Esophagus squamous epithelium (tissue), 5 donors: Measurements from ENCODE around the gene ZNF654. TPM values are rescaled to one million over a fixed set of nuclear protein-coding genes. Genes with fewer than 3 reads are reported as not detected.
"Not testable (repeated sequence)": the region's sequence is repeated elsewhere in the genome, so short reads cannot be mapped to it uniquely, and the experiment has no call there.

Experiments used
- DNase-seq: peaks from one replicate; lab custom pipeline; 2025; lab: John Stamatoyannopoulos, UW
- H3K27ac ChIP-seq, 4 donors: fragments of 200-600 bp; sonication (generic); one replicate each; pipeline ENCODE4 v1.5.1; 2016 to 2019; ENCODE audit warnings: mild to moderate bottlenecking in 1 of 4
- H3K27me3 ChIP-seq, 4 donors: fragments of 200-600 bp; sonication (generic); 1 replicate in 3 of 4; 2 replicates in 1 of 4; pipeline versions ENCODE4 v1.5.1 to v1.6.0; 2017 to 2021; ENCODE audit warnings: antibody characterized with exemption in 1 of 4
- H3K36me3 ChIP-seq, 3 donors: fragments of 200-600 bp; sonication (generic); one replicate each; pipeline ENCODE4 v1.5.1; 2016 to 2019
- H3K4me1 ChIP-seq, 3 donors: fragments of 200-600 bp; sonication (generic); one replicate each; pipeline ENCODE4 v1.5.1; 2017 to 2019
- H3K4me3 ChIP-seq, 4 donors: fragments of 200-600 bp; sonication (generic); 1 replicate in 3 of 4; 2 replicates in 1 of 4; pipeline ENCODE4 v1.5.1; 2016 to 2019; ENCODE audit warnings: mild to moderate bottlenecking in 2 of 4, moderate library complexity in 1 of 4
- H3K9me3 ChIP-seq, 3 donors: fragments of 200-600 bp; sonication (generic); one replicate each; pipeline ENCODE4 v1.5.1; 2016 to 2019
- POLR2A ChIP-seq, 4 donors: fragments of 450-650 bp; IDR thresholded peaks; one replicate each; pipeline ENCODE4 v1.6.1; 2017; ENCODE audit warnings: antibody characterized with exemption in 4 of 4, mild to moderate bottlenecking in 4 of 4, moderate library complexity in 3 of 4
- WGBS, 2 donors: methylation state at CpG; one replicate each; pipeline ENCODE4 v1.1.5; 2018; 5-methylcytosine and 5-hydroxymethylcytosine counted together
- intact Hi-C: fragments of 100-400 bp; cut with DNase I; formaldehyde crosslinking; loops from one replicate; pipeline ENCODE4 v1.15.0; 2022
- total RNA-seq, 4 donors: library from RNA; depleted of rRNA; stranded (reverse); fragments of >200 nt; gene quantifications; one replicate each; pipeline ENCODE4 v1.1.0, GENCODE V29; 2016
- TF ChIP-seq, protein P1 (sequence below), 6 experiments: fragments of 450-650 bp in 4 of 6; fragments of 200-600 bp in 2 of 6; sonication (generic) in 2 of 6; IDR thresholded peaks; one replicate each; pipeline ENCODE4 v1.5.1; 2016 to 2019; ENCODE audit warnings: antibody characterized with exemption in 6 of 6, mild to moderate bottlenecking in 4 of 6, moderate library complexity in 4 of 6
- donor health status: DM: yes; HTN: yes; CAD: no.

Gene ZNF654
- total RNA-seq, 4 donors from 2014 or later: 8.4 to 16.4 (median 10.1) TPM

DNA sequence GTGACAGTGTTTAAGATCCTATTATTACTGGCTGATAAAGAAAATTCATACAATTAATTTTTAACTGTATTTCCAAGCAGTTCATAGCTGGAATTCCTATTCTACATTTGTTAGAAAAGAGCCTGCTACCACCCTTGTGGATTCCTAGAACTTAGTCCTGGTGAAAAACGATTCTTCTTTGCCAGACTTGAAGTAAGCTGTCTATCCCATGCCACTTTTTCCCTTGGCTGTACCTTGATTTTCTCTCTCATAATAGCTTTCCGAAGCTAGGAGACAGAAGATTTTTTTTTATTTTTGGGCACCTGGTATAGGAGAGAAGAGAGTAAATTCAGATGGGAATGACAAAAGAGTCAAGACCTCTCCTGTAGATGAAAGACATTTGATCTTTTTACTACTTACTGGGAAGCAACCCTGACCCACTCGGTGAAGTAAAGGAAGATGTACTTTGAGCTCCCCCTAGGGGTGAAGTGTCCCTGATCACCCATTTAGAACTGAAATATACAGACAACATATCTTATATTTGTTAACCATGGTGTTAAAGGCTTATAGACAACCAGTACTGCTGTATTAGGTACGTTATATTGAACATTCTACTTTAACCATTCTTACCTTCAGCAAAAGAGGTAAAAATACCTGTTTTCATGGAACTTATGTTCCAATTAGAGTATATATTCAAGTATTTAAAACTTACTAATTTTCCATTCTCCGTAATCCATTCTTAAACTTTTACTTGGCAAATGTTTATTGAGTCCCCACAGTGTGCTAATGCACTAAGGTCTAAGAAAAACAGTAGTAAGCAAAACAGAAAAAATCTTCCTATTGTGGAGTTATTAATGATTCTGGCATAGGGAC lies 54.5 kb downstream of the ZNF654 start:
- no peak overlapping the region for H3K4me3 ChIP-seq
- H3K27ac ChIP-seq: no peak overlapping the region
- H3K9me3 ChIP-seq: no peaks in the 10 kb centered on the region
- no peaks in the 10 kb centered on the region for H3K27me3 ChIP-seq
- TF ChIP-seq, protein P1, sequence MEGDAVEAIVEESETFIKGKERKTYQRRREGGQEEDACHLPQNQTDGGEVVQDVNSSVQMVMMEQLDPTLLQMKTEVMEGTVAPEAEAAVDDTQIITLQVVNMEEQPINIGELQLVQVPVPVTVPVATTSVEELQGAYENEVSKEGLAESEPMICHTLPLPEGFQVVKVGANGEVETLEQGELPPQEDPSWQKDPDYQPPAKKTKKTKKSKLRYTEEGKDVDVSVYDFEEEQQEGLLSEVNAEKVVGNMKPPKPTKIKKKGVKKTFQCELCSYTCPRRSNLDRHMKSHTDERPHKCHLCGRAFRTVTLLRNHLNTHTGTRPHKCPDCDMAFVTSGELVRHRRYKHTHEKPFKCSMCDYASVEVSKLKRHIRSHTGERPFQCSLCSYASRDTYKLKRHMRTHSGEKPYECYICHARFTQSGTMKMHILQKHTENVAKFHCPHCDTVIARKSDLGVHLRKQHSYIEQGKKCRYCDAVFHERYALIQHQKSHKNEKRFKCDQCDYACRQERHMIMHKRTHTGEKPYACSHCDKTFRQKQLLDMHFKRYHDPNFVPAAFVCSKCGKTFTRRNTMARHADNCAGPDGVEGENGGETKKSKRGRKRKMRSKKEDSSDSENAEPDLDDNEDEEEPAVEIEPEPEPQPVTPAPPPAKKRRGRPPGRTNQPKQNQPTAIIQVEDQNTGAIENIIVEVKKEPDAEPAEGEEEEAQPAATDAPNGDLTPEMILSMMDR (IDR thresholded peaks at IDR 0.05): peak in 5 of 6 experiments; percentile 58 to 69 (median 64)
- no peak for TF ChIP-seq POLR2A (IDR thresholded peaks at IDR 0.05)
- peaks cover 0 to 6% (median 0%) of the 10 kb centered on the region in 3 donors for H3K4me1 ChIP-seq
- 46 to 50% methylated on average over 4 to 5 of the region's 5 CpGs for WGBS, 2 donors
- DNase-seq: no peak
- intact Hi-C loops: no loop called here
- H3K36me3 ChIP-seq: peaks cover 0 to 33% (median 0%) of the 10 kb centered on the region in 3 donors

DNA sequence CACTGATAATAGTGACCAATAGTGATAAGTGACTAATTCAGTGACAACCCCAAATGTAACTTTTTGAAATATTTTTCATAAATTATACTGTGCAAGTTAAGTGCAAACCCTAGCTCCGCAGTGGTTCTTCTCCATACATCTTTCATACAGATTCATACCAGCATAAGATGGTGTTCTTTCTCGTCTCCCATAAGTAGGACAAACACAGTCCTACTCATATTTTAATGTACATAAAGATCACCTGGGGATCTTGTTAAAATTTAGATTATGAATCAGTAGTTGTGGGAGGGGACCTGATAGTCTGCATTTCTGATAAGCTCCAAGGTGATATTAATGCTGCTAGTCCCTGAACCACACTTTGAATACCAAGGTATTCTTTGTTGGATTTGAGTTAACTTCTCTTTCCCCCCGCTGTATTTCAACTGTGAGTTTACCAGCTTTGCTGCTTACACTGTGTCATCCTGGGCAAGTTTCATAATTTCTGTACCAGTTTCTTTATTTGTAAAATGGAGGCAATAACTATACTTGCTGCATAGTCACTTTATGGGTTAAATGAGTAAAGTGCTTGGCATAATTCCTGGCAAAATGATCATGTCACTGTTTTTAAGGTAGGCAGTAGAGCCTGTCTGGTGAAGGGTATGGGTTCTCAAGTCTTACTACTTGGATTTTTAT lies 56.0 kb downstream of the ZNF654 start:
- Histone ChIP-seq H3K36me3 (peaks cover 0 to 34% (median 0%) of the 10 kb centered on the region in 3 donors), H3K4me3 (no peak overlapping the region), H3K27me3 (no peaks in the 10 kb centered on the region), H3K9me3 (no peaks in the 10 kb centered on the region), H3K4me1 (peaks cover 0 to 1% (median 0%) of the 10 kb centered on the region in 3 donors), H3K27ac (no peak overlapping the region)
- intact Hi-C loops: no loop called here
- WGBS, 2 donors: 83 to 89% methylated on average over 3 of the region's 3 CpGs
- DNase-seq: no peak
- TF ChIP-seq, protein P1 (IDR thresholded peaks at IDR 0.05): no peak
- TF ChIP-seq POLR2A (IDR thresholded peaks at IDR 0.05): no peak

DNA sequence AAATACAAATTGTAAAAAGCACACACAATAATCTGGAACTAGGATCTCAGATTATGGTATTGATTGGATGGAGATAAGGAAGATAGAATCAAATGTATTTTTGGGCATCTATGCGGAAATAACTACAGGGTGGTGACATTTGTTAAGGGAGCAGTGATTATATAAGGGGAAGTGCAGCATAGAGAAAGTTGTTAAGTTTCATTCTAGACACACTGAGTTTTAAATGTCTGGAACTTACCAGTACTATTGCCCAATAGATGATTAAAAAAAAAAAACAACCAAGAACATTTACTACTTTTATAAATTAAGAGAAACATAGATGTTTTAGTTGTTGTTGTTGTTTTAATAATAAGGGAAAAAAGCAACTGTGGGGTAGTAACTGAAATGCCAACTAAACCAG lies 58.6 kb downstream of the ZNF654 start:
- TF ChIP-seq POLR2A (IDR thresholded peaks at IDR 0.05): no peak
- TF ChIP-seq, protein P1 (IDR thresholded peaks at IDR 0.05): no peak
- no peak for DNase-seq
- no peaks in the 10 kb centered on the region for H3K9me3 ChIP-seq
- no peaks in the 10 kb centered on the region for H3K27me3 ChIP-seq
- 0% methylated on average over 1 of the region's 1 CpG for WGBS, 2 donors
- intact Hi-C loops: no loop called here
- peaks cover 0 to 42% (median 0%) of the 10 kb centered on the region in 3 donors for H3K36me3 ChIP-seq
- H3K4me1 ChIP-seq: no peaks in the 10 kb centered on the region
- no peak overlapping the region for H3K27ac ChIP-seq
- H3K4me3 ChIP-seq: no peak overlapping the region

DNA sequence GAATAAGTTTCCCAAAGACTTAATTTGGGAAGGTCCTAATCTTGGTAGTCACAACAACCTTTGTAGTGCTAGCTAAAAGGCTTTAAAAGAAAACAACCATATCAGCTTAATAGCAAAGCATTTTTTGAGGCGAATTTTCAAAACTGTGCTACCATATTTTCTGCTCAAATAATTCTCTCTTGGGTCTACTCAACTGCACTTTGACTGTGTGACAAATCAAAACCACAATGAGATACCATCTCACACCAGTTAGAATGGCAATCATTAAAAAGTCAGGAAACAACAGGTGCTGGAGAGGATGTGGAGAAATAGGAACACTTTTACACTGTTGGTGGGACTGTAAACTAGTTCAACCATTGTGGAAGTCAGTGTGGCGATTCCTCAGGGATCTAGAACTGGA lies 59.5 kb downstream of the ZNF654 start:
- WGBS, 2 donors: 94% methylated on average over 1 of the region's 2 CpGs
- DNase-seq, intact Hi-C loops, H3K27ac ChIP-seq, H3K27me3 ChIP-seq, H3K4me1 ChIP-seq, H3K9me3 ChIP-seq, H3K4me3 ChIP-seq: not testable (repeated sequence)
- peaks cover 0 to 43% (median 0%) of the 10 kb centered on the region in 3 donors for H3K36me3 ChIP-seq

DNA sequence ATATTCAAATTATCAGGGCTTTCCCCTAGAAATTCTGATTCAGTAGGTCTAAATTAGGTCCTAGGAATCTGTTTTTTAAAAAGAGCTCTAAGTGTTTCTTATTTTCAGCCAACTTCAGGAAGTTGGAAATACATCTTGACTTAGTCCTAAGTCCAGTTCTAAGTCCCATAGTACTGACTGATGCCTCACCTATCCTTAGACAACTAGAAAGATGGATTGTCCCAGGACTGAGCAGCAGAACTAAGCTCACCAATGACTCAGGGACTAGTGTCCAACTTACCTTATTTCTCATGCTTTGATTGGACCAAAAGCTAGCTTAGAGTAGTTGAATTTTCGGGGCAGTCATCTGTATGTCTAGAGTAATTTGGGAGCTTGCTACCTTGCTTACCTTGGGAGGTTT lies 64.5 kb downstream of the ZNF654 start:
- Histone ChIP-seq H3K27me3 (no peaks in the 10 kb centered on the region), H3K4me1 (no peaks in the 10 kb centered on the region), H3K36me3 (peaks cover 0 to 16% (median 0%) of the 10 kb centered on the region in 3 donors), H3K27ac (no peak overlapping the region), H3K9me3 (no peaks in the 10 kb centered on the region), H3K4me3 (no peak overlapping the region)
- DNase-seq: no peak
- TF ChIP-seq POLR2A (IDR thresholded peaks at IDR 0.05): no peak
- TF ChIP-seq, protein P1 (IDR thresholded peaks at IDR 0.05): no peak
- WGBS, 2 donors: 85 to 90% methylated on average over 1 of the region's 1 CpG
- intact Hi-C loops: no loop called here
